ENCODE results near the gene PRF1.

GRCh38 chr10:70582793-70583668 is 19.5 kb downstream of the PRF1 start:
- TF ChIP-seq CTCF (optimal IDR thresholded peaks at IDR 0.05 in 1 of 3, IDR thresholded peaks at IDR 0.05 in 1 of 3, conservative IDR thresholded peaks at IDR 0.05 in 1 of 3; ENCODE audit: extremely low read depth in 1 of 3, insufficient read depth in 2 of 3, low read length in 3 of 3) (no peak), EZH2 (IDR thresholded peaks at IDR 0.05; ENCODE audit: low read length) (no peak)

All from keratinocyte (primary cell).